H1 (cell line): Measurements from ENCODE around the gene PRRX2.

ENCODE experiments used
- CBX5 ChIP-seq: fragments of 300-800, 300-1000 bp; sonication (generic); IDR thresholded peaks from 2 replicates; pipeline ENCODE4 v1.7.1; 2016; ENCODE audit warnings: antibody characterized with exemption, low read length, low read depth
- CTCF ChIP-seq, 3 experiments: IDR thresholded peaks; 1 replicate in 2 of 3; 2 replicates in 1 of 3; pipeline versions ENCODE4 v1.5.1 to v1.6.1; 2011; ENCODE audit warnings: low read length in 3 of 3, mild to moderate bottlenecking in 3 of 3, inconsistent platforms in 2 of 3, low read depth in 1 of 3, moderate library complexity in 1 of 3; ENCODE audit not compliant: insufficient read depth in 1 of 3; ENCODE audit errors: control extremely low read depth in 1 of 3
- JUND ChIP-seq: IDR thresholded peaks from 2 replicates; pipeline ENCODE4 v1.6.1; 2011; ENCODE audit warnings: mild to moderate bottlenecking, improper control_type of control experiment, low read length
- POLR2A ChIP-seq, 2 experiments: IDR thresholded peaks; 1 replicate in 1 of 2; 2 replicates in 1 of 2; pipeline ENCODE4 v1.6.1; 2011; ENCODE audit warnings: low read depth in 2 of 2, low read length in 2 of 2, mild to moderate bottlenecking in 2 of 2; ENCODE audit errors: control extremely low read depth in 1 of 2
- RFX5 ChIP-seq: IDR thresholded peaks from 2 replicates; pipeline ENCODE4 v1.6.1; 2011; ENCODE audit warnings: low read depth, low read length, improper control_type of control experiment, borderline replicate concordance
- USF2 ChIP-seq: IDR thresholded peaks from 2 replicates; pipeline ENCODE4 v1.6.1; 2011; ENCODE audit warnings: low read length, improper control_type of control experiment

GRCh38 chr9:129626079-129626624 lies 39.3 kb upstream of the PRRX2 start, which contains the start of gene NTMT1:
- TF ChIP-seq RFX5 (no peak), CBX5 (no peak), POLR2A (IDR thresholded peaks at IDR 0.05; ENCODE audit: control extremely low read depth in 1 of 2, low read depth in 2 of 2, low read length in 2 of 2) (peak; percentile 93 to 96), JUND (no peak), CTCF (IDR thresholded peaks at IDR 0.05; ENCODE audit: control extremely low read depth in 1 of 3, insufficient read depth in 1 of 3, low read depth in 1 of 3, low read length in 3 of 3) (no peak), USF2 (peak; percentile 93)
